ENCODE results near the gene FGGY. TPM values are rescaled to one million over a fixed set of nuclear protein-coding genes. Genes with fewer than 3 reads are reported as not detected.

The FGGY gene
- total and polyA plus RNA-seq, 8 donors: 6.2 to 27.0 (median 16.0) TPM

DNA sequence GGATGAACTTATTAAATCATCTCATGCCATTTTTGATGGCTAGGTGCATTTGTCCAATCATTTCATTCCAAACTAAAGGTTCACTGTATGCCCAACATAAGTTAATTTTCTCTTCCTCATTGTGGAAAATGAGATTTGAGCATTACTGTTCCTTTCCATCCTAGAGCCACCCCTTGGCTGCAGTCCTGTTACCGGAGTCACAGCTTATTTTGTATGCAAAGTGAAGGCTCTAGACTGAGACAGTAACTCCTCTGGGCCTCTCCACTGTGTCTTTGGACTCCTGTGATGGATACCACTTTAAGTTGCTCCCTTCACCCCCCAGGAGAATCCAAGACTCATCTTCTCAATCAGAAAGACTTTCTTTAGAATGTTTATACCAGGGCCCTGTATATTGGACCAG is 59.7 kb downstream of the FGGY start:
- no peak overlapping the region for H3K27ac ChIP-seq
- H3K27me3 ChIP-seq: no peaks in the 10 kb centered on the region
- H3K9me3 ChIP-seq: no peaks in the 10 kb centered on the region
- H3K4me3 ChIP-seq: no peak overlapping the region
- intact Hi-C loops (cut with DNase I): no loop called here
- 94 to 96% methylated on average over 1 of the region's 1 CpG for WGBS, 2 donors
- TF ChIP-seq, protein P1, sequence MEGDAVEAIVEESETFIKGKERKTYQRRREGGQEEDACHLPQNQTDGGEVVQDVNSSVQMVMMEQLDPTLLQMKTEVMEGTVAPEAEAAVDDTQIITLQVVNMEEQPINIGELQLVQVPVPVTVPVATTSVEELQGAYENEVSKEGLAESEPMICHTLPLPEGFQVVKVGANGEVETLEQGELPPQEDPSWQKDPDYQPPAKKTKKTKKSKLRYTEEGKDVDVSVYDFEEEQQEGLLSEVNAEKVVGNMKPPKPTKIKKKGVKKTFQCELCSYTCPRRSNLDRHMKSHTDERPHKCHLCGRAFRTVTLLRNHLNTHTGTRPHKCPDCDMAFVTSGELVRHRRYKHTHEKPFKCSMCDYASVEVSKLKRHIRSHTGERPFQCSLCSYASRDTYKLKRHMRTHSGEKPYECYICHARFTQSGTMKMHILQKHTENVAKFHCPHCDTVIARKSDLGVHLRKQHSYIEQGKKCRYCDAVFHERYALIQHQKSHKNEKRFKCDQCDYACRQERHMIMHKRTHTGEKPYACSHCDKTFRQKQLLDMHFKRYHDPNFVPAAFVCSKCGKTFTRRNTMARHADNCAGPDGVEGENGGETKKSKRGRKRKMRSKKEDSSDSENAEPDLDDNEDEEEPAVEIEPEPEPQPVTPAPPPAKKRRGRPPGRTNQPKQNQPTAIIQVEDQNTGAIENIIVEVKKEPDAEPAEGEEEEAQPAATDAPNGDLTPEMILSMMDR (IDR thresholded peaks at IDR 0.05): no peak
- no peaks in the 10 kb centered on the region for H3K36me3 ChIP-seq
- ATAC-seq (no peak), FAIRE-seq (no peak), DNase-seq (no peak)
- H3K4me1 ChIP-seq: no peaks in the 10 kb centered on the region

DNA sequence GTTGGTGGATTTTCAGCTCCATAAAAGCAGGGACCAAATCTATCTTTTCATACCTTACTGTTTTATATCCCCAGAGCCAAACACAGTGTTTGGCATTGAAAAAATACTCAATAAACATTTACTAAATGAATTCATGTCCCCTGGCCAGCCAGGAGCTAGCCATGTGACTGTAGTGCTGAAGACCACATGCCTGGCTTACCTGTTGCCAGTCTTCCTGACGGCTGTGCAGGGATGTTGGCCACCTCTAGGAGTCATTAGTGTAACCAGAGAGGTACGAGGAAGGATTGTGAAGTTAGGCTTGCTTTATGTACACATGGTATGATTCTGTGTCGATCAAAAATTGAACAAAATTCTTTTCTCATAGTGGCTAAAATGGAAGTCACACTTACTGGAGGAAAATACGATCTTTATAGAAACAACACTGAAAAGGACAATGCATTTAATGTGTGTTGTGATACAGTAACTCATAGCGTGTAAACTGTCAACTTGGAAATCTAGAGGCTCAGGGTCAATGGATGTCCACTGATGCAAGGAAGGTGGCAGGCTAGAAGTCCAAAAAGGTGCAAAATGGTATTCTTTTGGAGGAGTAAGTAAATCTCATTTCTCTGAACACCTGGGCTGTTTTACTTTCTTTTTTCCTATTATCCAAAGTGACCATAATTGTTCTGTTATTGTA is 60.9 kb downstream of the FGGY start:
- H3K27ac ChIP-seq: no peak overlapping the region

DNA sequence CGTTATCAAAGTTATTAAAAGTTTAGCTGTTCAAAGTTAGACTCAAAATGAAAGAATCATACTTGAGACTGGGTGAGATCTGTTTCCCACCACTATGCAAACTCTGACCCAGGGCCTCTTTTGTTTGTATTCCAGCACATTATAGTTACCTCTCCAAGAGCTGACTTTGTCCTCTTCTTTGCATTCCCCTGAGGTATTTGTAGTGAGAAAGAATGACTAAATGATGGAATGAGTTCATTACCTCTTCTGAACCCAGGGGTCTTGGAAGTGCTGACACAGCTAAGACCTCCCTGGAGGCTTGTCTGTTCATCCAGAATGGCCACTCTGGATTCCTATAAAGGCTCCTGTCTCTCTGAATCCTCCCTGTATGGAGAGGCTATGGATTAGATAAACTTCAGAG is 62.4 kb downstream of the FGGY start:
- intact Hi-C loops (cut with DNase I): no loop called here
- 40 to 44% methylated on average over 1 of the region's 1 CpG for WGBS, 2 donors

More for the DNA sequence above, 60.9 kb downstream of the FGGY start:
- no peak for FAIRE-seq
- peak in 2 of 4 donors; percentile 24 to 41 for ATAC-seq
- Histone ChIP-seq H3K9me3 (no peaks in the 10 kb centered on the region), H3K36me3 (no peaks in the 10 kb centered on the region), H3K27me3 (no peaks in the 10 kb centered on the region), H3K4me1 (no peaks in the 10 kb centered on the region), H3K4me3 (no peak overlapping the region)
- intact Hi-C loops (cut with DNase I): no loop called here
- TF ChIP-seq, protein P1 (IDR thresholded peaks at IDR 0.05): no peak
- no peak for DNase-seq
- WGBS, 2 donors: 89 to 91% methylated on average over 5 of the region's 5 CpGs

DNA sequence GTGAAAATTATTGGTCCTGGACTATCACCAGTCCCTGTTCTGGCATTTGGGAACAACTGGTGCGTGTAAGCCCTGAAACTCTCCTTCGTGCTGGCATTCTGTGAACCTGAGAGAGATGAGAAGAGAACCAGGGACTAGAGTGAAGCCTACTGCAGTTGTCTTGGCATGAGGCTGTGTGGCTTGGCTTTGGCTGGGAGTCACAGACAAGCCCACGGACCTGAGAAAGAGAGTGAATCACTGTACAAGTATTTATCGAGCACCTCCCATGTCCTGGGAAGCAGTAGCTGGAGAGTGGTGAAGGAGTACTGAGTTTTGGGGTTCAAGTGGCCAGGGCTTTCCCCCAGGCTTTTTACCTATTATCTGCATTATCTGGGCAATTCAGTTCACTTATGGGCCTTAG is 63.3 kb downstream of the FGGY start:
- FAIRE-seq (no peak), DNase-seq (no peak)
- H3K27me3 ChIP-seq: no peaks in the 10 kb centered on the region

More for the DNA sequence above, 62.4 kb downstream of the FGGY start:
- Histone ChIP-seq H3K36me3 (no peaks in the 10 kb centered on the region), H3K9me3 (no peaks in the 10 kb centered on the region), H3K27me3 (no peaks in the 10 kb centered on the region), H3K27ac (no peak overlapping the region), H3K4me3 (no peak overlapping the region), H3K4me1 (no peaks in the 10 kb centered on the region)
- TF ChIP-seq, protein P1 (IDR thresholded peaks at IDR 0.05): no peak
- DNase-seq (no peak), FAIRE-seq (no peak), ATAC-seq (no peak)

DNA sequence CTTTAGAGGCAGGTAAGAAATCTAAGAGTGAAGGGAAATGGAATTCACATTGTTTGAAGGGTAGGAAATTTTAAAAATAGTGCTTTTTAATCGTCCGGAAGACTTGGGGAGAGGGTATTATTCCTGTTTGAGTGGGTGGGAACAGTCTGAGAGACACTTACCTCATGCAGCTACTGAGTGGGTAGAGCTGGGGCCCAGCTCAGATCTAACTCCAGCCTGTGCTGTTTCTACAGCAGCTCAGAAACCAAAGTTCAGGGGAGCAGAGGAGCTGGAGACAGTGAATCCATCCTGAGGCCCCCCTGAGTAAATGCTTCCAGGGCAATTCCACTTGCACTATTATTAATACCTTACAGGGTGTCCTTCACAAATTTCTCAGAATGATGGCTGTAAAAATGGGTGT is 63.8 kb downstream of the FGGY start:
- Histone ChIP-seq H3K4me1 (no peaks in the 10 kb centered on the region), H3K9me3 (no peaks in the 10 kb centered on the region), H3K4me3 (no peak overlapping the region), H3K27me3 (no peaks in the 10 kb centered on the region), H3K27ac (no peak overlapping the region), H3K36me3 (no peaks in the 10 kb centered on the region)
- no peak for FAIRE-seq
- no peak for DNase-seq
- intact Hi-C loops (cut with DNase I): no loop called here
- 91 to 93% methylated on average over 2 of the region's 2 CpGs for WGBS, 2 donors
- TF ChIP-seq, protein P1 (IDR thresholded peaks at IDR 0.05): no peak
- no peak for ATAC-seq

More for the DNA sequence above, 63.3 kb downstream of the FGGY start:
- ATAC-seq: peak in 1 of 4 donors; percentile 40
- Histone ChIP-seq H3K4me3 (no peak overlapping the region), H3K9me3 (no peaks in the 10 kb centered on the region), H3K27ac (no peak overlapping the region), H3K36me3 (no peaks in the 10 kb centered on the region), H3K4me1 (no peaks in the 10 kb centered on the region)
- WGBS, 2 donors: 89 to 91% methylated on average over 4 of the region's 4 CpGs
- intact Hi-C loops (cut with DNase I): no loop called here
- TF ChIP-seq, protein P1 (IDR thresholded peaks at IDR 0.05): no peak
